Adipocyte (in vitro differentiated cells): ENCODE data around the gene POSTN.
A peak's percentile ranks its signal among the peaks of the same experiment; 100 is the strongest.

Experiments used
- DNase-seq: peaks from one replicate; pipeline ENCODE4 v3.0.0-alpha.2; 2015; ENCODE audit warnings: low read depth
- H3K27me3 ChIP-seq: replicated peaks from 2 replicates; pipeline ENCODE4 v1.7.0; 2013; ENCODE audit warnings: mild to moderate bottlenecking, low read length, moderate library complexity; ENCODE audit not compliant: control insufficient read depth, insufficient read depth
- H3K36me3 ChIP-seq: 2 replicates; pipeline ENCODE4 v1.7.0; 2013; ENCODE audit warnings: low read length, mild to moderate bottlenecking, moderate library complexity; ENCODE audit not compliant: control insufficient read depth, insufficient read depth, severe bottlenecking
- H3K4me1 ChIP-seq: 2 replicates; pipeline ENCODE4 v1.7.0; 2013; ENCODE audit warnings: mild to moderate bottlenecking, low read length, moderate library complexity; ENCODE audit not compliant: control insufficient read depth, insufficient read depth
- H3K4me3 ChIP-seq: 2 replicates; pipeline ENCODE4 v1.7.0; 2013; ENCODE audit warnings: mild to moderate bottlenecking, low read length, moderate library complexity
- H3K9ac ChIP-seq: 2 replicates; pipeline ENCODE4 v1.7.0; 2013; ENCODE audit warnings: mild to moderate bottlenecking, low read length, moderate library complexity
- H3K9me3 ChIP-seq: 2 replicates; pipeline ENCODE4 v1.7.0; 2013; ENCODE audit warnings: mild to moderate bottlenecking, low read length, moderate library complexity; ENCODE audit not compliant: control insufficient read depth

POSTN gene

GRCh38 chr13:37617173-37617572 is 18.6 kb upstream of the POSTN start:
- no peaks in the 10 kb centered on the region for H3K27me3 ChIP-seq
- H3K4me3 ChIP-seq = no peak overlapping the region
- H3K9ac ChIP-seq = peak overlapping the region; percentile 20
- peak; percentile 62 for DNase-seq
- H3K9me3 ChIP-seq = no peaks in the 10 kb centered on the region
- H3K4me1 ChIP-seq = peaks cover 44% of the 10 kb centered on the region
- H3K36me3 ChIP-seq = no peaks in the 10 kb centered on the region

DNA sequence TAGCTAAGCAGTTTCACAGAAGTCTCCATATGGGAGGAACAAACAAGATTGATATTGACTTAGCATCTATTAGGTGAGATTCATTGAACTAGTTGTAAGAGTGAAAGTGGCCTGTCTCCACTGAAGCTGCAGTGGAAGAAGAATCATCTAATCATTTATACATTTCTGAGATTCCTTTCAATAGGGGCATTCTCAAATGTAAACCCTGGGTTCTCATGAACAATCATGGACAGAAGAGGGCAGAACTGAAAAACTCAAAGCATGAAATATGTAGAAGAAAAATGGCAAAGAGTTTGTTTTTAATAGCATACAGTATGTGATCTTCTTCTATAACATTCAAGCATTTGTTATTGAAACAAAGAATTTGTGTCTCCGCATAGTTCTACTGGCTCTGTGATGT is 17.6 kb upstream of the POSTN start:
- peak; percentile 36 for DNase-seq
- Histone ChIP-seq H3K9me3 (no peaks in the 10 kb centered on the region), H3K27me3 (no peaks in the 10 kb centered on the region), H3K36me3 (no peaks in the 10 kb centered on the region), H3K9ac (no peak overlapping the region), H3K4me1 (peaks cover 33% of the 10 kb centered on the region), H3K4me3 (no peak overlapping the region)

DNA sequence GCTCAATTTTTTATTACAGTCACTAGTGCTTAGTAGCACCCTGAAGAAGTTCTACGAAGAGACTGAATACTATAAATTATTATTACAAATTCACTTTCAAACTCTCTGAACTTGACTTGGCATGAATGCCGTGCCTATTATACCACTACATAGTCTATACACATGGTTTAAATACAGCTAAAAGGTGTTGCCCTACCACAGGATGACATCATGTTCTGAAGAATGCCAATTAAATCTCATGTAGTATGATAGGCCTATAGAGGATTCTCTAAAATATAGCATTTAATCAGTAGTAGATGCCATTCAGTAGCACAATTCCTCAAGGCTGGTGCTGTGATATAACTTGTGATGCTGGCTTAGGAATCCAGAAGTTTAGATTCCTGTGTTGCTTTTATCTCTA is 16.7 kb upstream of the POSTN start:
- Histone ChIP-seq H3K4me1 (peaks cover 33% of the 10 kb centered on the region), H3K36me3 (no peaks in the 10 kb centered on the region), H3K9ac (no peak overlapping the region), H3K27me3 (no peaks in the 10 kb centered on the region), H3K4me3 (no peak overlapping the region), H3K9me3 (no peaks in the 10 kb centered on the region)
- DNase-seq = no peak

DNA sequence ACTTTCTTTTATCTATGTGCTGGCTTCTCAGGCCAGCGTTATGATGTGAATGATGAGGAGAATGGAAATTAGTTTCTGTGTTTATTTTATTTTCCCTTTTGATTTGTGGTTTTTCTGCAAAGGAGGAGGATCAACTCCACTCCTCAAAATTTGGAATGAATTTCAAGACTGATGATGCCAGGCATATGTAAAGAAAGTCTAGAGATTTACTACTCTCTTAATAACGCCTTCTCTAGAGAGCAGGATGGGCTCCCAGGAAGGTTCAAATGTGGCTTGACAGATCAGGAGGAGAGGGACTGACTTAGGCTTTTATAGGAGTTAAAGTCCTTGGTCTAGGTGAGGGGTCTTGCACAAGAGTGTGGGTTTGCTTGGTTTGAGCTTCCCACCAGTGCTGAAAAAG is 15.1 kb upstream of the POSTN start:
- no peaks in the 10 kb centered on the region for H3K36me3 ChIP-seq
- H3K9ac ChIP-seq = no peak overlapping the region
- DNase-seq = no peak

DNA sequence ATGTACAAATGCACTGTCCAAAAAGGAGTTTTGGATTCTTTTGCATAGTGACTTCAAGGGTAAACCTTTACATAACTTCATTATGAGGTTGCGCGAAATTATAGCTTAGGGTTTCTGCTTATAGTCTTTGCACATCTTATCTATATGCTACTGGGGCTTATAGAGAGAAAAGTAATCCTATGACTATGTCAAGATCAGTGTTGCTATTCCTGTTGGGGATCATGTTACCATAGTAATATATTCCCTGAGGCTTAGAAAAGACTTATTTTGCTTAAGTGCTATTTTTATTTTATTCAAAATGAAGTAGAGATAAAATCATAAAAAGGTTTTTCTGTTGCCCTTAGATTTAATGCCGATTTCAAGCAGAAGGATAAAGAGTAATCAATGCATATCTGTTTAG is 14.7 kb upstream of the POSTN start:
- no peak for DNase-seq
- Histone ChIP-seq H3K36me3 (no peaks in the 10 kb centered on the region), H3K9ac (no peak overlapping the region), H3K9me3 (no peaks in the 10 kb centered on the region), H3K4me1 (peaks cover 24% of the 10 kb centered on the region), H3K27me3 (no peaks in the 10 kb centered on the region), H3K4me3 (no peak overlapping the region)

More for the DNA sequence above, 15.1 kb upstream of the POSTN start:
- no peak overlapping the region for H3K4me3 ChIP-seq
- H3K9me3 ChIP-seq = no peaks in the 10 kb centered on the region
- H3K27me3 ChIP-seq = no peaks in the 10 kb centered on the region
- H3K4me1 ChIP-seq = peaks cover 28% of the 10 kb centered on the region

DNA sequence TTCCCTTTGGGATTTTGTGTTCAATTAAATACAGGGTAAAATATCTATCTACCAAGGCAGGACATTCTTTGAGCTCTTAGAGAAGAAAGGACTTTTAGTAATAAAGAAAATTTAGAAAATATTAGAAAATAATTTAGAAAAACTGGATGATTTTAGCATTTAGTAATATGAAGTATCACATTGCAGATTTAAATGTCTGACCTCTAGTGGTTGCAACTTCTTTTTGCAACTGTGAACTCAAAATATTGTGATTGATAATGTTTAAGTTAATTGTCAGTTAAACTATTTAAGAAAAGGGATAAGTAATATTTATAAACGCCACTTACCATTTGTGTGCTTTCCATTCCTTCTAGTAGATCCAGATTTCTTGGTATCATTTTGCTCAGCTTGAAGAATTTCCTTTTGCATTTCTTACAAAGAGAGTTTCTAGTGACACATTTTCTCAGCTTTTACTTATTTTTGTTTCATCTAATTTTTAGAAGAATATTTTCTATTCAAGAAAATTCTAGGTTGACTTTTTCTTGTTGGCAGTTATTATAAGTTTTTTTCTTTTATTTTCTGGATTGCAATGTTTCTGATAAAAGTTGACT is 10.3 kb upstream of the POSTN start:
- Histone ChIP-seq H3K9ac (no peak overlapping the region), H3K9me3 (no peaks in the 10 kb centered on the region), H3K36me3 (no peaks in the 10 kb centered on the region), H3K4me3 (no peak overlapping the region), H3K4me1 (no peaks in the 10 kb centered on the region), H3K27me3 (no peaks in the 10 kb centered on the region)
- peak; percentile 58 for DNase-seq

DNA sequence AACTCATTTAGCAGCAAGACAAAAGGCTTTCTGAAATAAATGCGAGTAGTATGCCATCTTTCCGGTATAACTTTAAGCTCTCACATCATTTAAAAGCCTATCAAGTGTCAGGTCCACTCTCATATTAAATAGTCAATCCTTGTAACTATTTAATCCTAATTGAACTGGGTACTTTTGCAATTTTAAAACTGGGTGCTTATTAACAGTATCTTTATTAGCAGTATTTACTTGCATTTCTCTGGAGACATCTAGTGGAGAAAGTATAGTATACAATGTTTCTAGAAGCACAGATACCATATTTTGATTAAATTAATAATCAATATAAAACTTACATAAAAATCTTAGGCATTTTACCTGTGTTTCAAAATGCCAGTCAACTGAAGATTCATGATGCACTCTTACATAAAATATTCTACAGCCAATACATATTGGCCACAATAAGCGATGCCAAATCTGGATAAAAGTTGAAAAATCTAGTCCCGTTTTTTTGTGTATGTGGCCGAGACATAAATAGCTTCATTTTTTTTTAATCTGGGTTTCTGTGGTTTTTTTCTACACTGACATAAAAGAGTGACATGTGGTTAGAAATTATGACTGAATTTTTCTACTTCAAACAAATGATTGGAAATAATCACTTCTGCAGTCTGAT is 4.3 kb upstream of the POSTN start:
- H3K9me3 ChIP-seq = no peaks in the 10 kb centered on the region
- DNase-seq = peak; percentile 75
- H3K4me3 ChIP-seq = no peak overlapping the region
- no peaks in the 10 kb centered on the region for H3K27me3 ChIP-seq
- no peaks in the 10 kb centered on the region for H3K4me1 ChIP-seq
- no peak overlapping the region for H3K9ac ChIP-seq
- no peaks in the 10 kb centered on the region for H3K36me3 ChIP-seq

DNA sequence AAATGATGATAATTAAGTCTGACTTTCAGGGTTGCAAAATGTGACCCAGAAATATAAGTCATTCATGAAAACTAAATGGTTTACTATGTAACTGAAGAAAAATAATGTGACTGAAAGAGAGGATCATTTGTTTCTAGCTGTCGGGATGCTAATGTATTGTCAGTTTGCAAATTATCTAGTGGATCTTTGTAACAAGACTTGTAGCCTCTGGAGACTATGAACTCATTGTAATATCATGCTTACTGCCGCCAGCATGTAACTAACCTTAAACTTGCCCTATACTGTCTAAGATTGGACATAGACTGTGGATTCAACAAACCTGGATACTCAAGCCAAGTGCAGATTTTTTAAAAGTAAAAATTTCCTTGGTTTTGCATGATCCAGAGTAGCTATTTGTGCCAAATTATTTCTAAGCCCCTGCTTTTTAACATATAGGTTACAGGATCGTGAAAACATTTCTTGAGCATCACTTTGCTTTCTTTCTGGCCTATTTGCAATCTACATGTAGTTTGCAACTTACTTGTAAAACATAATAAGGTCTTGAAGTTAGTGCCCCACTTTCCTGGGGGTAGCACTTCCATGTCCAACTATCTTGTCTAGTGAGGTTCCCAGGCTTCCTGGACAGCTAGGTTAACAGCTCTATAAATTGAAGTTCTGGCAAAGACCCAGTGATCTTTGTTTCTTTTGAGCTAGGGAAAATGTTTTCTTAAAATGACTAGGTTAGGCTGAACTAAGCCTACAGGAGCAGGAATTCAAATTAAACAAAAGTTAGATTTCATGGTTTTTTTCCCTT is 3.3 kb upstream of the POSTN start:
- Histone ChIP-seq H3K9me3 (no peaks in the 10 kb centered on the region), H3K27me3 (no peaks in the 10 kb centered on the region), H3K4me3 (no peak overlapping the region), H3K9ac (no peak overlapping the region), H3K36me3 (no peaks in the 10 kb centered on the region), H3K4me1 (no peaks in the 10 kb centered on the region)
- no peak for DNase-seq

DNA sequence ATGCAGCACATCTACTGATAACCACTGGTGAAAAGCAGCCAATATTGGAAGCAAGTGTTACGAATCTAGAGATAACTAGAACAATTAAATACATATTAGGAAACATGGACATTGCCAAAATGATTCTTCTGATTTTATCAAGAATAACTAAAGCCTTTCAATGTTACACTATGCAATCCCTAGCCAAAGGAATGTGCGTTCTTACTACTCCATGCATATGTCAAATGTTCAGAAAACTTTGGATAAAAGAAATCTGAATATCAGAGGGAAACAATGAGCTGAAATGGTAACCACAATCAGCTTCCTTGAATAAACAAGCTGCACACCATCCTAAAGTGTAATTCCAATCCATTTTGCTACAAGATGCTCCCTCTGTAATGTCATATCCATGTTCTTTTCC is 951 bp upstream of the POSTN start:
- Histone ChIP-seq H3K4me1 (peaks cover 9% of the 10 kb centered on the region), H3K36me3 (no peaks in the 10 kb centered on the region), H3K9me3 (no peaks in the 10 kb centered on the region), H3K4me3 (no peak overlapping the region), H3K9ac (no peak overlapping the region), H3K27me3 (no peaks in the 10 kb centered on the region)
- no peak for DNase-seq

DNA sequence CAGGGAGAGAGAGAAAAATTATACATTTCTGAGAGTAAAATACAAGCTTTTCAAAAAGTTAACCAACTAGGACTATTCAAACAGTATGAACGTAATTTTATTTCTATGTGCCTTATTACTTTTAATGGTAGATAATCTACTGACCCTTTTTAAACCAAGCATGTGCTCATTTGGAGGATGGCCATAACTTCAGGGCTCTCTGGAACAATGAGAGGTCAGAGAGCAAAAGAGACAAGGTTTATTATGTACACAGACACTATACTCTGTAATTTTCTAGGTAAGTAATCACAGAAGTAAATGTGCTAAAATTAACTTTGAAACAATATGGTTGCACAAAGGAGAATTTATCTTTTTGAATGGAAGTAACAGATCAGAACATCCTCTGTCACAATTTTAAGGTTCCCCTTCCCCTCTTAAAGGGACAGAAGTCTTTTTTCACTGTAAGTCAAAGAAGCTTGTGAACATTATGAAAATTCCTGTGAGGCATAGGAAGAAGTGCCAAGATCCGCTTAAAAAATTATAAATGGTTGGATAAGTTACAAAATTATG is 1.0 kb downstream of the POSTN start:
- Histone ChIP-seq H3K9ac (peak overlapping the region; percentile 15), H3K4me3 (no peak overlapping the region), H3K9me3 (no peaks in the 10 kb centered on the region)

GRCh38 chr13:37596805-37597204 is 1.8 kb downstream of the POSTN start:
- Histone ChIP-seq H3K9me3 (no peaks in the 10 kb centered on the region), H3K27me3 (no peaks in the 10 kb centered on the region), H3K9ac (peak overlapping the region; percentile 15), H3K4me3 (no peak overlapping the region), H3K4me1 (peaks cover 10% of the 10 kb centered on the region), H3K36me3 (no peaks in the 10 kb centered on the region)
- DNase-seq = no peak

More for the DNA sequence above, 1.0 kb downstream of the POSTN start:
- DNase-seq = no peak
- H3K36me3 ChIP-seq = no peaks in the 10 kb centered on the region
- H3K4me1 ChIP-seq = peaks cover 10% of the 10 kb centered on the region
- H3K27me3 ChIP-seq = no peaks in the 10 kb centered on the region
